ENCODE measurements around the gene ST3GAL4.
"Not testable (repeated sequence)": the region's sequence is repeated elsewhere in the genome, so short reads cannot be mapped to it uniquely, and the experiment has no call there.

Gene ST3GAL4

GRCh38 chr11:126365508-126365907 is 10.0 kb downstream of the ST3GAL4 start:
- DNase-seq (ENCODE audit: low spot score), result not testable (repeated sequence)

GRCh38 chr11:126366064-126366822 is 10.8 kb downstream of the ST3GAL4 start:
- DNase-seq (ENCODE audit: low spot score), result no peak

DNA sequence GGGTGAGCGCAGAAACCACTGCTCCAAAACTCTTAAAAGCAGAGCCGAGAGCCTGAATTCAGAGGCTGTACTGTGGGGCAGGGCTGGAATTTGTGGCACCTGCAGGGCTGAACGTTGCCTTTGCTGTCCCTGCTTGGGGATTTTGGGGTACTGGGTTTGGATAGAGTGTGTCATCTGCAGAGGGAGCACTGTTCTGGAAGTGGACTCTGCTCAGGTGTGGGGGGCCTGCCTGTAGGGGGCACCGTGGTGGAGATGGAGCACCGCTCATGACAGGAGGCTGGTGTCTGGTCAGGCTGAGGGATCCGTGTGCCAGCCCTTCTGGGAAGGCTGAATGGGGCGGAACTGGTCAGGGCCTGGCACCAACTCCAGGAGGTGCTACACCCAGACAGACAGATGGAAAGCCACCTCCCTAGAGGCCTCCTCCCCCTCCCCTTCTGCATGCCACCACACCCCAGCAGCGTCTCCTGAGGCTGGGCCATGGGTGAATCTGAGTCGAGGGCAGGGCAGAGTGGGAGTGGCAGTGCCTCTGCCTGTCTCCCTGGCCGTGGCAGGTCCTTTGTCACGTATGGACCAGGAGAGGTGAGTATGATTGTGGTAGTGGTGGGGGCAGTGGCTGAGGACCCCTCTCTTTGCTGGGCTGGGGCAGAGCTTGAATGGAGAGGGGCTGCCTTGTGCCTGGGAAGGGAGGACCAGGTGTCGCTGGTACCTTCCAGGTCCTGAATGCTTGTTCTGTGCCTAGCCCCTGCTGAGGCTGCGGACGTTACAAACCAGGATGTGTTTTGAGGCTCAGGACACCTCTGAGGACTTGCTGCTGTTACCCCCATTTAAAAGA is 11.6 kb downstream of the ST3GAL4 start:
- not testable (repeated sequence) for DNase-seq (ENCODE audit: low spot score)

- not testable (repeated sequence) for DNase-seq (ENCODE audit: low spot score)
Observed at GRCh38 chr11:126367806-126368205, 12.3 kb downstream of the ST3GAL4 start.

DNA sequence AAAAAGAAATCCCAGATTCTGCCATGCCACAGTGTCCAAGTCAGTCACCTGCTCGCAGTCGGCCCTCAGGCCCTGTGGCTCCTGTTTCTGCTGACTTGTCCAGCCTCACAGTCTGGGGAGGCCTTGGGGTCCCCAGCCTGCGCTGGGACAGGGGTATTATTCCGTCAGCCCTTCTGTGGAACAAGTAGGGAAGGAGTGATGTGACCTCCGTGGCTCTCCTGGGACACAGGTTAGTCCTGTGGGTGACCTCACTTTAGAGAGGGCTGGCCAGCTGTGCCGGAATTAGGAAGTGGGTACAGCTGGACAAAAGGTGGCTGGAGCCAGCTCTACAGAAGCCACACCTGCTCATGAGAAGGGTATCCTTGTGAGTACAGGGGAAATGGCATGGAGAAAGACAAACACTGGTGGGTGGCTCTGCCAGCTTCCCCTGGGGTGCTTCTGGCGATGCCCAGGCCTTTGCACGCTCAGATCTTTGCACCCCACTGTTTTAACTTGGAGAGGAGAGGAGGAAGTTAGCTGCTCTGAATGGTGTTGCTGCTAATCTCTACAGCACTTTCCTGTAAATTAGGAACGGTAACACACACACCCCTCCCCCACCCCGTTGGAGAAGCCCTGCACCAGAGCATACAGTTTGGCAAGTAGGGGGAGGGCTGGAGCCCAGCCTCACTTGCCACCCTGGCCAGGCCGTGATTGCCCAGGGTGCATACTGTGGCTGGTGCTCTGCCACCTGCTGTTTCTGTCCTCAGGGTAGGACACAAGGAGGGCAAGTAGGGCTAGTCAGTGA is 13.0 kb downstream of the ST3GAL4 start:
- not testable (repeated sequence) for DNase-seq (ENCODE audit: low spot score)

- no peak for DNase-seq (ENCODE audit: low spot score)
Observed at GRCh38 chr11:126370016-126370415, 14.5 kb downstream of the ST3GAL4 start.

DNA sequence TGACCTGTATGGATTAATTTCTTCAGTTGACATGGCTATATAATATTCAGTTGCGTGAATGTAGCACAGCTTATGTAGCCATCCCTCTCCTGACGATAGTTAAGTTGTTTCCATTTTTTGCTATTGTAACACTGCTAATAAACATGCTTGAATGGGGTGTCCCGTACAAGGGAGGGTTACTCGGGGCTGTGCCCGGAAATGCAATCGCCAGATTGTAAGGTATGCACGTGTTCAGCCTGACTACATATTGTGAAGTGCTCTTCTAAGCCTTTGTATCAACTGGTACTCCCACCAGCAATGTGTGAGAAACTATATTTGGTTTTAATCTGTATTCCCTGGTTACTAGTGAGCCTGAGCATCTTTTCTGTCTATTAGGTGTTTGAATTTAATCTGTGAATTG is 16.1 kb downstream of the ST3GAL4 start:
- DNase-seq (ENCODE audit: low spot score), result no peak

GRCh38 chr11:126373389-126374066 is 18.0 kb downstream of the ST3GAL4 start:
- DNase-seq (ENCODE audit: low spot score), result not testable (repeated sequence)

GRCh38 chr11:126374562-126375300 is 19.2 kb downstream of the ST3GAL4 start:
- DNase-seq (ENCODE audit: low spot score), result not testable (repeated sequence)

DNA sequence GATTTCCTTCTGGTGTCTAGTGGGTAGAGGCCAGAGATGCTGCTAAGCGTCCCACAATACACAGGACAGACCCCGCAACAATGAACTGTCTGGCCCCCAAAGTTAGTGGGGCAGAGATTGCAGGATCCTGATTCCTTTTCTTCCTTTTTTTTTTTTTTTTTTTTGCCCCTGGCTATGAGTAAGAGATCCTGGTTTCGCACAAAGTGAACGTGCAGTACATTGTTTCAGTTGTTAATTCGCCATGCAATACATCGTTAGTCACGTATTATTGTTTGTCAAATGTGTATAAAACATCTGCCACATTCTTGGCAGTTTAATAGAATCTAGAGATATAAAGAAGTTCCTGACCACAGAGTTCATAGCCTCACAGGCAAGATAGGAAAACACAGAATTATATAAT is 20.2 kb downstream of the ST3GAL4 start:
- DNase-seq (ENCODE audit: low spot score), result no peak

DNA sequence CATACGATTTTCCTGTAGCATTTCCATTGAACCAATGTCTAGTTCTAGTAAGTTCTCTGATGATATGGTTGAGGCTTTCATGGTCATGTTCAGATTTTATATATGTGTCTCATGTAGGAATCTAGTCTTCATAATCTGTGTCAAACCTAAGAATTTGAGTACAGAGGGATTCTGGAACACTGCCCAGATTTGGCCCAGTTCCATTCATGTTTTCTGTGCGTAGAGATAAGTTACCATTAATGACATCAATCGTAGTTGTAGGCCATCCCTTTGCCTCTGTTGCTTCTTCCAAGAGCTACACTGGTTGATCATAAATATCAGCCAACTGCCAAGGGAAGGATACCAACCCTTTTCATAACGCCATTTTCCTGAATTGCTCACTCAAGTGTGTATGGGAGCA is 23.3 kb downstream of the ST3GAL4 start:
- DNase-seq (ENCODE audit: low spot score), result peak; percentile 17

DNA sequence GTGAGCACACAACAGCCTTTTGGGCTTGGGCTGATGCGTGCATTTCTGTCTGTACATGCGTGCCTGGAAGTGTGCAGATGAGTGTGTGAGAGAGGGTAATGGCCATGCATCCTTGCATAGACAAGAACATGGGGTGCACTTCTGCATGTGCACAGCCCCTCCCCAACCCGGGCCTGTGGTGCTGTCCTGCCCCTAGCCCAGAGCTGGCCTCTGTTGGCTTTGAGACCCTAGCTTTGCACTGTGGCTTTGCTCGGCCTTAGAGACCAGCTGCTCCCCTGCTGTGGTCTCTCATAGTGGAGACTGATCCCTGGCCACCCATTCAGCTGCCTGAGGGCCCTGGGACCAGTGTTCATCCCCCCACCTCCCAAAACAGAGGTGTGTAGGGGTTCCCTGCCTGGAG is 25.4 kb downstream of the ST3GAL4 start:
- DNase-seq (ENCODE audit: low spot score), result no peak

DNA sequence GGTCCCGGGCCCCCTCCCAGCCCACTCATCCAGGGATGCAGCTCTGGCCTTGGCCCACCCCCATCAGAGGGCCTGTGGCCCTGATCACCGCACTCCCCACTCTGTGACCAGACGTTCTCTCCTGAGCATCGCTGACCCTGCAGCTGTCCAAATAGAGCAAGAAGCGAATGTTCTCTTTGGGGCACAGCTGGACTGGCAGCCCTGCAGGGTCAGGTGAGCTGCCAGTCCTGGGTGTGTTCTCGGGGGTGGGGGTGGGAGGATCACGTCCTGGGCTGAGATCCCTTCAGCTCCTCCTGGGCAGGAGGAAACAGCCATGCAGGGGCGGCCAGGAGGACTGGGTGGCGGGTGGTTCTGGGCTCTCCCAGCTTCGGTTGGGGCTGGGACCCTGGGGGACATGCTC is 26.5 kb downstream of the ST3GAL4 start:
- DNase-seq (ENCODE audit: low spot score), result not testable (repeated sequence)

- not testable (repeated sequence) for DNase-seq (ENCODE audit: low spot score)
Observed at GRCh38 chr11:126382641-126383040, 27.2 kb downstream of the ST3GAL4 start.

GRCh38 chr11:126383339-126384335 is 28.2 kb downstream of the ST3GAL4 start:
- DNase-seq (ENCODE audit: low spot score), result no peak

GRCh38 chr11:126384449-126385070 is 29.1 kb downstream of the ST3GAL4 start:
- DNase-seq (ENCODE audit: low spot score), result no peak

GRCh38 chr11:126385991-126386728 is 30.7 kb downstream of the ST3GAL4 start:
- no peak for DNase-seq (ENCODE audit: low spot score)

DNA sequence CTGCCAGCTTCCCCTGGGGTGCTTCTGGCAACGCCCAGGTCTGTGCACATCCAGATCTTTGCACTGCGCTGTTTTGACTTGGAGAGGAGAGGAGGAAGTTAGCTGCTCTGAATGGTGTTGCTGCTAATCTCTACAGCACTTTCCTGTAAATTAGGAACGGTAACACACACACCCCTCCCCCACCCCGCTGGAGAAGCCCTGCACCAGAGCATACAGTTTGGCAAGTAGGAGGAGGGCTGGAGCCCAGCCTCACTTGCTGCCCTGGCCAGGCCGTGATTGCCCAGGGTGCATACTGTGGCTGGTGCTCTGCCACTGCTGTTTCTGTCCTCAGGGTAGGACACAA is 31.2 kb downstream of the ST3GAL4 start:
- DNase-seq (ENCODE audit: low spot score), result not testable (repeated sequence)

DNA sequence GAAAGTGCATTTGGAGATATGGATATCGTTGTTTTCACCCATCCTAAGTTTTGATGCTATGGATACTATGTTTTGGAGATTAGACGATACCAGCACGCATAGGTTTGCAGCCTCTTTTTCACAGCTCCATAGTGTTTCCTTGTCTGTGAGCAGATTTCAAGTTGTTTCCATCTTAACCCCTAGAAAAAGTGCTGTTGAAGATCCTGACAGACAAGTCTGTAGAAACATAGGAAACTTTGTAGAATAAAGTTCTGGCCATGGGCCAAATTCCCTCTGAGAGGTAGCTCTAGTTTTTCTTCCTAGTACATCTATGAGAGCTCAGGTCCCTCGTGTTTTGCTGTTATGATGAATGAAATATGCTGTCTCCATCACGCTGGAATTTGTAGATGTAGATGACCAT is 32.4 kb downstream of the ST3GAL4 start:
- DNase-seq (ENCODE audit: low spot score), result no peak

All from hematopoietic multipotent progenitor cell treated with erythropoietin and hydrocortisone succinate and interleukin-3 and kit ligand, for 15 days (in vitro differentiated cells).